GM23248 (cell line): ENCODE results near the gene DAAM1. TPM values are rescaled to one million over a fixed set of nuclear protein-coding genes. Genes with fewer than 3 reads are reported as not detected.

Source experiments
- DNase-seq: peaks from one replicate; pipeline ENCODE4 v3.0.0-alpha.2; 2015
- H2AFZ ChIP-seq: fragments of 200-600 bp; sonication (generic); 2 replicates; pipeline ENCODE4 v1.6.1; 2016; ENCODE audit warnings: antibody characterized with exemption
- H3F3A ChIP-seq: fragments of 200-600 bp; sonication (generic); 2 replicates; pipeline ENCODE4 v1.6.1; 2016; ENCODE audit warnings: mild to moderate bottlenecking, antibody characterized with exemption, mixed run types; ENCODE audit not compliant: insufficient read depth
- H3K27ac ChIP-seq: fragments of 200-600 bp; sonication (generic); 2 replicates; pipeline ENCODE4 v1.5.1; 2016; ENCODE audit warnings: mild to moderate bottlenecking
- H3K27me3 ChIP-seq: fragments of 200-600 bp; sonication (generic); replicated peaks from 2 replicates; pipeline ENCODE4 v1.6.1; 2016; ENCODE audit warnings: mild to moderate bottlenecking; ENCODE audit not compliant: insufficient read depth
- H3K36me3 ChIP-seq: fragments of 200-600 bp; sonication (generic); 2 replicates; pipeline ENCODE4 v1.6.1; 2016; ENCODE audit warnings: low read depth, mild to moderate bottlenecking
- H3K4me1 ChIP-seq: fragments of 200-600 bp; sonication (generic); 2 replicates; pipeline ENCODE4 v1.6.1; 2016; ENCODE audit warnings: mild to moderate bottlenecking; ENCODE audit not compliant: insufficient read depth
- H3K4me2 ChIP-seq: fragments of 200-600 bp; sonication (generic); one replicate; pipeline ENCODE4 v1.6.1; 2016; ENCODE audit warnings: mild to moderate bottlenecking; ENCODE audit not compliant: unreplicated experiment
- H3K4me3 ChIP-seq: fragments of 200-600 bp; sonication (generic); 2 replicates; pipeline ENCODE4 v1.5.1; 2016; ENCODE audit warnings: mild to moderate bottlenecking
- H3K79me2 ChIP-seq: fragments of 200-600 bp; sonication (generic); 2 replicates; pipeline ENCODE4 v1.6.1; 2016; ENCODE audit warnings: mild to moderate bottlenecking; ENCODE audit not compliant: insufficient read depth
- H3K9ac ChIP-seq: fragments of 200-600 bp; sonication (generic); 2 replicates; pipeline ENCODE4 v1.6.1; 2016; ENCODE audit warnings: mild to moderate bottlenecking
- H3K9me2 ChIP-seq: fragments of 200-600 bp; sonication (generic); 2 replicates; pipeline ENCODE4 v1.6.1; 2016; ENCODE audit warnings: mixed run types, mild to moderate bottlenecking, moderate library complexity; ENCODE audit not compliant: insufficient read depth
- H3K9me3 ChIP-seq: fragments of 200-600 bp; sonication (generic); one replicate; pipeline ENCODE4 v1.6.1; 2017; ENCODE audit warnings: low read depth
- H4K20me1 ChIP-seq: fragments of 200-600 bp; sonication (generic); 2 replicates; pipeline ENCODE4 v1.6.0; 2016; ENCODE audit not compliant: insufficient read depth
- EZH2 ChIP-seq: fragments of 200-600 bp; sonication (generic); IDR thresholded peaks from 2 replicates; pipeline ENCODE4 v1.6.1; 2018; ENCODE audit warnings: antibody characterized with exemption, mild to moderate bottlenecking; ENCODE audit not compliant: insufficient read depth, poor library complexity, severe bottlenecking
- EZH2phosphoT487 ChIP-seq: fragments of 200-600 bp; sonication (generic); IDR thresholded peaks from 2 replicates; pipeline ENCODE4 v1.6.1; 2018; ENCODE audit warnings: antibody characterized with exemption, moderate library complexity, mild to moderate bottlenecking, low read depth; ENCODE audit not compliant: insufficient read depth
- WGBS, 2 experiments: methylation state at CpG; one replicate each; pipeline ENCODE4 v1.1.6; 2015 to 2017; ENCODE audit warnings: low lambda C conversion rate in 2 of 2, low coverage in 1 of 2; ENCODE audit errors: missing lambda C conversion rate in 2 of 2; 5-methylcytosine and 5-hydroxymethylcytosine counted together
- in situ Hi-C: fragments of 300-500 bp; cut with MboI; formaldehyde crosslinking; loops from 2 replicates; pipeline ENCODE4 v1.15.0; 2020
- polyA plus RNA-seq: library from polyadenylated mRNA; unstranded; fragments of >200 nt; fragmentation: Nextera tagmentation; extraction: Ambion mirVana; gene quantifications from 2 replicates; pipeline ENCODE4 v1.2.1, GENCODE V29; 2016
- total RNA-seq: library from RNA; depleted of rRNA; stranded (reverse); fragments of >200 nt; shearing (Covaris generic); gene quantifications from 2 replicates; pipeline ENCODE4 v1.2.3, GENCODE V29; 2014

DAAM1 gene
- total and polyA plus RNA-seq, 2 experiments from 2014 or later: 17.4 to 17.5 TPM

DNA sequence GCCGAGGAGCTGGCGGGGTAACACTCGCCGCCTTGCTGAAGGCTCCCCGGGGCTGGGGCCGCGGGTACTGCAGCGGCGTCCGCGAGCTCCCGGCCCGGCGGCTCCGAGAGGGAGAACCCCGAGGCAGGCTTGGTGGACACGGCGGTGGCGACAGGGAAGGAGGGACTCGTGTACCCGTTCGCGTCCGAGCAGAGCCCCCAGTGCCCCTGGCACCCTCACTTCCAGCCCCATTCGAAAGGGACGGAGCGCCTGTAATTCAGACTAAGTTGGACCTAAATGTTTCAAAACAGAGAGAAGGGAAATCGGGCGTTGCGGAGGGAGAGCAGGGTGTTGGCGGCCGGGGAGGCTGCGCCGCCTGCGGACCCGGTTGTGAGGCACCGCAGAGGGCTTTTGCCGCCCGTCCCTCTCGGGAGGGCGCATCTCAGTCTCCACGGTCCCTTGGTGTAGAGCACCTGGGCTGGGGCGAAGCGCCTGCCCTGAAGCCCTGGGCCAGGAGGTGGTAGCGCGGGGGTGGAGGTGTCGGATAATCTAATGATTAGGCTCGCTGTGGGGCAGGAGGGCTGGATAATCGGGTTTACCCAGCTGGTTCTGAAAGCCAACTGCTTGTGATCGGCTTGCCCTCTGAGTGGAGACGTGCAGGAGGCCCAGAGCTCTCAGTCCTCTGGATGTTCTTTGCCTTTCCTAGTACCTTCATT lies 771 bp downstream of the DAAM1 start:
- H3K79me2 ChIP-seq: peaks cover 42% of the 10 kb centered on the region
- peak; percentile 78 for DNase-seq

DNA sequence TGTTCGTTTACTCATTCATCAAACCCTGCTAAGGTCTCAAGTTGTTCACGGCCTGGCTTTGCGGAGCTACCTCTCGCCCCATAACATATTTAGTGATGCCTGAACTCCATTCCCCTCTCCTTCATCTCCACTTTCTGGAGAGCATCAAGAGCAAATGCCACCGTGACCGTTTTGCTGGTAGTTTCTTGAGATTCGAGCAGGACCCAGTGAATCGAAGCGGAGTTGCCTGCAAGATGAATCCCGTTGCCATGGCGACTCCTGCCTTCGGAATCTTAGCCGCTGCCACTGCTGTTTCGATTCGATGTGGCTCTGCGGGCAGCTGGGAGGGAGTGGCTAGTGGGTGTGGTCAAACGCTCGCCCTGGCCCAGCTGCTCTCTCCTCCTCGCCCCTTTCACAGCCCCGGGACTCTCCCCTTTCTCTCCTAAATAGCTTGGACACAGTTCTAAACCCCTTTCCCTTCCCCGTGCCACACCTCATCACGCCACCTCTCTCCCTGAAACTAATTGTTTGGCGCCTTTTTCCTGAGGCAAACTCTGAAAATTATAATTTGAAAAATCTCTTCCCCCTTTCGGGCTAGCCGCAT lies 1.4 kb downstream of the DAAM1 start:
- Histone ChIP-seq H3K79me2 (peaks cover 48% of the 10 kb centered on the region), H4K20me1 (no peaks in the 10 kb centered on the region), H3K9ac (peak overlapping the region; percentile 85), H3F3A (peaks cover 10% of the 10 kb centered on the region), H2AFZ (peak overlapping the region; percentile 87), H3K9me2 (no peaks in the 10 kb centered on the region), H3K9me3 (no peaks in the 10 kb centered on the region), H3K4me2 (peak overlapping the region; percentile 82), H3K27me3 (no peaks in the 10 kb centered on the region), H3K4me3 (peak overlapping the region; percentile 90), H3K4me1 (peaks cover 17% of the 10 kb centered on the region), H3K36me3 (no peaks in the 10 kb centered on the region), H3K27ac (peak overlapping the region; percentile 82)
- TF ChIP-seq EZH2phosphoT487 (no peak), EZH2 (no peak)
- DNase-seq: peak; percentile 98
- in situ Hi-C loops: no loop called here
- 1 to 2% methylated on average over 25 of the region's 25 CpGs for WGBS, 2 experiments

More for the DNA sequence above, 771 bp downstream of the DAAM1 start:
- no peak for TF ChIP-seq EZH2
- TF ChIP-seq EZH2phosphoT487: no peak
- Histone ChIP-seq H3K4me2 (peak overlapping the region; percentile 82), H3K4me1 (peaks cover 21% of the 10 kb centered on the region), H4K20me1 (no peaks in the 10 kb centered on the region), H3F3A (peaks cover 10% of the 10 kb centered on the region), H2AFZ (peak overlapping the region; percentile 87), H3K36me3 (no peaks in the 10 kb centered on the region), H3K9me2 (no peaks in the 10 kb centered on the region), H3K9me3 (no peaks in the 10 kb centered on the region), H3K27me3 (no peaks in the 10 kb centered on the region), H3K4me3 (peak overlapping the region; percentile 90), H3K9ac (peak overlapping the region; percentile 85), H3K27ac (peak overlapping the region; percentile 82)
- in situ Hi-C loops: no loop called here
- WGBS, 2 experiments: 1 to 2% methylated on average over 46 to 51 of the region's 51 CpGs

DNA sequence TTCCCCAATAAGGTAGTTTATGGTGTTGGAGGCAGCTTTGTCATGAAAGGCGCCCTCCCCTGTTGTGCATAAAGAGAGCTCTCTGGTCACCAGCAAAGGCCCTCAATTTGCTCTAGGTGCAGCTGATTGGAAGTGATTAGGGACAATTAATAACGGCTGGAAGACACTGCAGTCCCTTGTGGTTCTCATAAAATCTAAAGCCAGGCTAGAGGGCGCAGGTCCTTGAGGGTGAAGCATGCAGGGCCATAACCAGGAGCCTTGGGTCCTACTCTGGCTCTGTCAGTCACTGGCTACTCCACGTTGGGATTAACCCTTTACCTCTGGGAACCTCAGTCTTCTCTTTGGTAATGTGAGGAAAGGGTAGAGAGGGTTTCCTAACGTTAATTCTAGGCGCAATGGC lies 1.9 kb downstream of the DAAM1 start:
- H3K79me2 ChIP-seq: peaks cover 53% of the 10 kb centered on the region
- peaks cover 17% of the 10 kb centered on the region for H3K4me1 ChIP-seq
- H3K27ac ChIP-seq: peak overlapping the region; percentile 82
- no peaks in the 10 kb centered on the region for H4K20me1 ChIP-seq
- H3K9ac ChIP-seq: peak overlapping the region; percentile 85
- no peaks in the 10 kb centered on the region for H3K9me3 ChIP-seq
- no peaks in the 10 kb centered on the region for H3K36me3 ChIP-seq
- H3K27me3 ChIP-seq: no peaks in the 10 kb centered on the region
- DNase-seq: peak; percentile 55
- peak overlapping the region; percentile 90 for H3K4me3 ChIP-seq
- peak overlapping the region; percentile 87 for H2AFZ ChIP-seq
- peaks cover 10% of the 10 kb centered on the region for H3F3A ChIP-seq
- TF ChIP-seq EZH2phosphoT487 (no peak), EZH2 (no peak)
- no peaks in the 10 kb centered on the region for H3K9me2 ChIP-seq
- peak overlapping the region; percentile 82 for H3K4me2 ChIP-seq
- 26 to 27% methylated on average over 6 of the region's 6 CpGs for WGBS, 2 experiments
- in situ Hi-C loops: no loop called here

DNA sequence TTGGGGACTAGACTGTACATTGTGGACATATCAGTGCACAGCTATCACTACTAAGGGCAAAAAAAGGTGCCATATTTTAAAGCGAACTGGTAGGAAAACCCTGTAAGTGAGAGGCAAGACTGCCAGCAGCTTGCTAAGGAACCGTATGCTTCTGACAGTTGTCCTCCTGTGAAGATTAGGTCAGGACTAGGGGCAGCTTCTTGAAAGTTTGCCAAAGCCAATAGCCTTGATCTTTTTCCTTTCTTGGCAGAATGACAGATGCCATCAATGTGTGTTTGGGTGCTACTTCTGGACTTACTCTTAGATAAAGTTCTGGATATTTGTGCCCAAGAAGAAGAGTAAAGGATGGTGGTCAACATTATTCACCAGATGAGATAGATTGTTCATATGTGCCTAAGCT lies 7.4 kb downstream of the DAAM1 start:
- Histone ChIP-seq H3K27me3 (no peaks in the 10 kb centered on the region), H3K9ac (no peak overlapping the region), H3K9me3 (no peaks in the 10 kb centered on the region), H2AFZ (no peak overlapping the region), H3K79me2 (peaks cover 99% of the 10 kb centered on the region), H3K4me3 (no peak overlapping the region), H3K9me2 (no peaks in the 10 kb centered on the region), H4K20me1 (peaks cover 10% of the 10 kb centered on the region; the same call in 1 of the 2 replicates), H3K36me3 (no peaks in the 10 kb centered on the region), H3K4me2 (no peak overlapping the region), H3K4me1 (peaks cover 6% of the 10 kb centered on the region; the same call in 1 of the 2 replicates), H3K27ac (no peak overlapping the region), H3F3A (peaks cover 2% of the 10 kb centered on the region; the same call in 1 of the 2 replicates)
- TF ChIP-seq EZH2: no peak
- TF ChIP-seq EZH2phosphoT487: no peak
- in situ Hi-C loops: no loop called here
- 97 to 98% methylated on average over 2 of the region's 2 CpGs for WGBS, 2 experiments
- no peak for DNase-seq
